Parietal lobe (tissue), 2 donors: ENCODE measurements around the gene SERTAD3. TPM values are rescaled to one million over a fixed set of nuclear protein-coding genes. Genes with fewer than 3 reads are reported as not detected.

Experiments used
- small RNA-seq: library from RNA; depleted of rRNA; stranded (forward); fragments of <200 nt; gene quantifications from one replicate; pipeline ENCODE3, GENCODE V24; 2014; ENCODE audit warnings: low replicate concordance
- total RNA-seq: library from RNA; depleted of rRNA; stranded (reverse); fragments of >200 nt; gene quantifications from one replicate; pipeline ENCODE4 v1.2.3, GENCODE V29; 2014

The SERTAD3 gene
- total RNA-seq, result 5.6 TPM

GRCh38 chr19:40444000-40444824 lies at the start of gene SERTAD3:
Gene SERTAD3, minus strand, starts transcription at chr19:40444335. Its CDS starts 2,255 bp downstream, at chr19:40442080.

GRCh38 chr19:40466985-40467734 lies 23.0 kb upstream of the SERTAD3 start, which contains the start of gene SPTBN4:
Gene SPTBN4, plus strand, starts transcription at chr19:40467001. Its CDS starts 5,621 bp downstream, at chr19:40472622.

GRCh38 chr19:40465557-40466218 lies 21.6 kb upstream of the SERTAD3 start, which contains the start of gene BLVRB:
Gene BLVRB, minus strand, starts transcription at chr19:40465745. Its CDS starts 57 bp downstream, at chr19:40465688.

GRCh38 chr19:40425450-40426287 lies 18.5 kb downstream of the SERTAD3 start, which contains the start of gene SERTAD1:
Gene SERTAD1, minus strand, starts transcription at chr19:40425992. Its CDS starts 2,446 bp downstream, at chr19:40423546.

GRCh38 chr19:40413291-40413845 lies 30.8 kb downstream of the SERTAD3 start, which contains the start of gene PRX:
Gene PRX, minus strand, starts transcription at chr19:40413378. Its CDS starts 5,446 bp downstream, at chr19:40407932.

Small RNA genes within 50 kb of the gene (small RNA-seq; reads per million reads assigned to genes)
- gene RF00017, result not detected

Other genes starting within 250 kb of the SERTAD3 start
- gene TTC9B, start 226.0 kb downstream of the SERTAD3 start, total RNA-seq, result 41.6 TPM
- 0.94 TPM for gene CCNP, start 217.6 kb downstream of the SERTAD3 start, total RNA-seq
- gene AKT2, start 159.0 kb downstream of the SERTAD3 start, total RNA-seq, result 131 TPM
- gene C19orf47, start 95.9 kb downstream of the SERTAD3 start, total RNA-seq, result 18.2 TPM
- 148 TPM for gene PLD3, start 95.6 kb downstream of the SERTAD3 start, total RNA-seq
- 0.31 TPM for gene HIPK4, start 54.2 kb downstream of the SERTAD3 start, total RNA-seq
- 1.9 TPM for gene PRX, start 31.0 kb downstream of the SERTAD3 start, total RNA-seq
- 1.3 TPM for gene SERTAD1, start 18.3 kb downstream of the SERTAD3 start, total RNA-seq
- 11.3 TPM for gene BLVRB, start 21.4 kb upstream of the SERTAD3 start, total RNA-seq
- gene SPTBN4, start 22.7 kb upstream of the SERTAD3 start, total RNA-seq, result 42.6 TPM
- gene SHKBP1, start 132.5 kb upstream of the SERTAD3 start, total RNA-seq, result 3.4 TPM
- gene LTBP4, start 157.0 kb upstream of the SERTAD3 start, total RNA-seq, result 31.6 TPM
- gene NUMBL, start 246.3 kb upstream of the SERTAD3 start, total RNA-seq, result 39.8 TPM